HuH-7 (cell line): ENCODE measurements around the gene EIF4G1.

Source experiments
- DNase-seq: peaks from one replicate; pipeline ENCODE4 v3.0.0; 2011; ENCODE audit warnings: low spot score

EIF4G1 gene

DNA sequence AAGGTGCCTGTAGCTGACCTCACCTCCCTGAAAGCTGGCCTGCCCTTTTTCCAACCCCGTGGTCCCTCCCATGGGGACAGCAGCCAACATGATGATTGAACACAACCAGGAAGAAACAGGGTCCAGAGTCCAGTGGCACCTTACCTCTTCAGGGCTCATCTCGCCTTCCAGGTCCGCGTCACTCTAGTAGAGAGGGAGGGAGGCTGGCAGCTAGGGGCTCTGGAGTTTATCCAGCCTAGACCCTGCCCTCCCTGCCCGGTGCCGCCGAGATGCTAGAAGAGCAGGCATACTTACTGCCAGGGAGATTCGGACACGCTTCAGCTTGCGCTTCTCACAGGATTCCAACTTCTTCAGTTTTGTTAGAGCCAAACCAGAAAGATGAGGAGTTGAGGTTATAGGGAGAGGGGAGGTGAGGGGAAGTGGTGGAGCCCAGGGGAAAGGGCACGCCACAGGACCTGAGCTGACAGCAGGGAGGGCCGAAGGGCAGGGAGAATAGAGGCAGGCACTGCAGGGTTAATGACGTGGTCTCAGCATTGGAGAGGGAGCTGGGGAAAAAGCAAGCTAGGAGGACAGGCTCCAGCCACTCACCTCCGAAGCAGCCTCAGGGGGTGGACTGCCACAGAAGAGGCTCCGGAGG, 37.9 kb downstream of the EIF4G1 start:
- no peak for DNase-seq

DNA sequence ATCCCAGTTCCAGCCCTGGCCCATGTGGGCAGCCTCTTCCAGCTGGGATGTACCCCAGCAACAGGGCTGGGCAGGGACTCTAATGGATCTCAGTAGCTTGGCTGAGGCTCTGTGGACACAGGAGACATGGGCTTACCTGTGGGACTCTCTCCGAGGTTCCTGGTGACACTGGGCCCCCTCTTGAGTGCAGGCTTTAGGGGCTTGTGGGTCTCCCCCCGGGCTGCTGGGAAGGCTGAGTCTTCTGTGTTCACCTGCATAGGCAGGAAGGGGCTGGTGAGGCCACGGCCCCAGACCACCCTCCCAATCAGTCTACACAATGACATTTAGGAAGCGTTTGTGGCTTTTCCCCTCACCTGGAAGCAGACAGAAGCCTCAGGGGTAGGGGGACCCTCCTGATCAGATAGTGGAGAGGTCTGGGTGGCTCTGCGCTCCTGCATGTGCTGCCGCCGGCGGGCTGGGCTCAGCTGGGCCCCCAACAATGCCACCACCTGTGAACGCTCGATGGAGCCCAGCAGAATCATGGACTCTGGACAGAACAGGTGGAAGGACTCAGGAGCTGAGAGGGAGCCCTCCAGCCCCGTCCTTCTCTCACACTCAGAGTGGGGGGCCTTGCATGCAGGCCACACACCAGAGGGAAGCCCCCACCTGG, 38.6 kb downstream of the EIF4G1 start:
- DNase-seq = no peak

DNA sequence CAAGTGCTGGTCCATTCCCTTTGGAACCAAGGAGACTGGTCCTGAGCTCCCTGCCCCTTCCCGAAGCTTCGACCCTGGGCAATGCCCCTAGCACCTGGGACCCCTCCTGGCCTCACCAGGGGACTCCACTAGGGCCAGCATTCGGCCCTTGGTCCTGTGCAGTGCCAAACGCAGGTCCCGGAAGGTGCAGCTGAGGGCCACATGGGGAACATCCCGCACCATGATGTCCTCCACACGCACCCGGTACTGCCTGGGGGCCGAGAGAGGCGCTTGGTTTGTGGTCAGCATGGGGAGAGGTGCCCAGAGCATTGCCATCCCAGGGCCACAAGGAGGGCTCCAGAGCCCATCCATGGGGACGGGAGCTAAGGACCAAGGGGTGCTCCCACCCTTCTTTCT, 39.1 kb downstream of the EIF4G1 start:
- no peak for DNase-seq

DNA sequence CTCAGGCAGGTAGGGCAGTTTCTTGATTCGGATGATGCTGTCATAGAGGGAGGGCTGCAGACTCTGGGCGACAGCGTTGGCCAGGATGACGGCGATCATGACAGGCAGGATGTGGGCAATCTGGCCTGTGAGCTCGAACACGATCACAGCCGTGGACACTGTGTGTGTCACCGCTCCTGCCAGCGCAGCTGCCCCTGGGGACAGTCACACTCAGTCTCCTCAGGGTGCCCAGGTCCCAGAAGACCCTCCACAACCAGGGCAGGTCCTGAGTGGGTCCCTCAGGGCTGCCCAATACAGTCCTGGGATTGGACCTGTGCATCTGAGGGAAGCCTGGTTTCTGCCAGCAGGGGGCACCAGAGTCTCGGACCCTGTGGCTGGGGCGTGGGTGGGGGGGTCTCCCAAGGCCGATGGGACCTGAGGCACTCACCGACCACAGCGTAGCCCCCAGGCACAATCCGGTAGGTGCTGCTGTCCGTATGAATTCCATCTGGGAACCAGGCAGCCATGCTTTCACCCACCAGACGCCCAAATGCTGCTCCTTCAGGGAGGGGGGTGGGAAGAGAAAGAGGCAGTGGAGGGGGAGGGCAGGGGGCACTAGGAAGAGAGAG, 39.8 kb downstream of the EIF4G1 start:
- DNase-seq = peak; percentile 81

DNA sequence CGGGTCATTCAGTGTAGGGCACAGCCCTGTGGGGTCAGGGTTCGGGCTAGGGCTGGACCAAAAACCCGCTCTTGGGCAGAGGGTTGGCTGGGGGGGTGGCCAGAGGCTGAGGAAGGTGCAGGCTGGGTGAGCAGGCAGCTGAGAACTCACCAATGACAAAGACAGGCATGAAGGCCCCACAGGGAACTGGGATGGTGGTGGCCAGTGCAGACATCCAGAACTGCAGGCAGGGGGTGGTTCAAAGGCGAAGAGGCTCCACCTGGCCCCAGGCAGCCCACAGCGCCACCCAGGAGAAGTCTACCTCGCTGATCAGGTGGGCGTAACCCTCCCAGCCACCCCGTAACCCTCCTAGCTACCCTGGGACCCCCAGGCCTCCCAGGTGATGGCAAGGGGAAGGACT, 40.3 kb downstream of the EIF4G1 start:
- no peak for DNase-seq

DNA sequence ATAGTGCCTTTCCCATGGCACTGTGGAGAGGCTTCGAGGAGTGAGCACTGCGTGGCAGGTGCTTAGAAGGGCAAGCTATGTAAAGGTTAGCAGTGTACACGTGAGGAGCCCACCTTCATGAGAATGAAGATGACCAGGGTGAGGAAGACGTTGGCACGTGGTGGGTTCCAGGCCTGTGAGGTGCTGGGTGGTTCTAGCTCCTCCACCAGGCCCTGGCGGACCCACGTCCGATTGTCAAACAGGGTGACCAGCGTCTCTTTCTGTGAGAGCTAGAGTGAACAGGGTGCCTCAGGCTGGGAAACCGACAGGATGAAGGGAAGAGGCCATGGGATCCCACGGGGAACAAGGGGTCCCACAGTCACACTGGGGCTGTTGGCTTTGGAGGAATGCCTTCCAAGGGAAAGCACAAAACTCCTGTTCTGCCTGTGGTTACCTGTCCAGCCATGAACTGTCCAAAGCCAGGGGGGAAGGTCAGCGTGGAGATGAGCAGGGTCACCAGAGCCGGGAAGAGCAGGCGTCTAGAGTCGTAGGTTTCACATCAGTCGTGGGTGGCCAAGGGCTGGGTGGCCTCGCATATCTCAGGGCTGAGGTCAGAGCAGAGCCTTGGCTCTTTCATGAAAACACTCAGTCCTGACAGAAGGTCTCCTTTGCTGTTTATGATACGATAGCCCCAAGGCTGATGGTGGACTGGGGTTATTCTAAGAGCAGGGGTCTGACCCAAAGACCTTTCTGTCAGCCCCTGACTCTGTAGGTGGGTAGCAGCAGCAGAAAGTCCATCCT, 41.0 kb downstream of the EIF4G1 start:
- DNase-seq = no peak

DNA sequence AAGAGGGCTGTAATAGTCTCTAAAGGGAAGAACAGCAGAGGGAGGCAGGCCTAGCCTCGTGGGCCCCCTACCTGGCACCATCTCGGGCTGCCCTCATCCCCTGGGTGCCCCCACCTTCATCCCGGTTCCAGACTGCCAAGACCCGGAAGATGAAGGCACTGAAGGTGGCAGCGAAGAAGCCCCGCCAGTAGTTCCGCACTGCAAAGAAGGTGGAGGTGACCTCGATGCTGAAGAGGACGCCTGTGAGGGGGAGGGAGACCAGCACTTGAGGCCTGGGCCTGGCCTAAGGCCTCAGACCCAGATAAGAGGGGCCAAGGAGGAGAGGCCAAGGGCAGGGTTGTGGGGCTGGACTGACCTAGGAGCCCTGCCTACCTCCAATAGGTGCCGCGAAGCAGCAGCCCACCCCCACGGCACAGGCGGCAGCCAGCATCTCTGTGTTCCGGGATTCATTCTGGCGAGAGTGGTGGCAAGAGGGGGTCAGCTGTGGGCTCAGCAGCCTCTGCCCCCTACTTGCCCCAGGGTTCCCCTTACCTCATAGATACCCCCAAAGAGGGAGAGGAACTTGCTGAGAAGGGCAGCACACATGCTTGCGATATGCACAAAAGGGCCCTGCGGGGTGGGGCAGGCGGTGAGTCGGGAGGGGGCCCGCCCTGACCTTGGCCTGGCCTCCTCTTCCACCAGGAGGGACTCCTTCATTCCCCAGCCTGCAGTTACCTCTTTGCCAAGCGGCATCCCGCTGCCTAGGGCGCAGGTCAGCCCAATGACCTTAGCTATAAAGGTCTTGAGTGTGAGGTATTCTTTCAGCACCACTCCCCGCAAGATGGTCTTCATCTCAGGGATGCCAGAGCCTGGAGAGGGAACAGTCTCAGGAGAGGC, 43.1 kb downstream of the EIF4G1 start:
- DNase-seq = no peak

DNA sequence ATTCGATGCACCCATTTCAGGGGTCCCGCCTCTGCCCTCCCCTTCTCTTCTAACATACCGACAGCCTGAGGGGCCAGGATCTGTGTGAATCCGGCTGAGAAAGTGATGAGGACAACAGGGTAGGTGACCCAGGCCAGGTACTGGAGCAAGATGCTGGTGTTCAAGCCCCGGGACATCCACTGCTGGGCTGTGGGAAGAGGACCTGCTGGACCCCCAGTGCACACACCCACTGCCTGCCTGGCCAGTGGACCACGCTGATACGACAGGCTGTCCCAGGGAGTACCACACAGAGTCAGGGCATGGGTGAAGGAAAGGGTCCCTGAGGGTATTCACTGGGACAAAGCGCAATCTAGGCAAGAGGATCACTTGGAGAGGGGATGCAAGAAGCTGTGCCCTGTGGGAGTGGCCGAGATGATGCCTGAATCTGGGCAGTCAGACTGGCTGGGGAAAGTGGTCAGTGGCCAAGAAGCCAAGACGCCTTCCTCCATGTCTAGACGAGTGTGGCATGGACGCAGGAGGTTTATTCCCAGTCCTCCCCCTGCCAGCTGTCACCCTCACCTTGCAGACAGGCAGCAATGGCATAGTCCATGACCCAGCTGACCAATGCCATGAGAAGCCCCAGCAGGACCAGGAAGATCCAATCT, 43.8 kb downstream of the EIF4G1 start:
- no peak for DNase-seq

DNA sequence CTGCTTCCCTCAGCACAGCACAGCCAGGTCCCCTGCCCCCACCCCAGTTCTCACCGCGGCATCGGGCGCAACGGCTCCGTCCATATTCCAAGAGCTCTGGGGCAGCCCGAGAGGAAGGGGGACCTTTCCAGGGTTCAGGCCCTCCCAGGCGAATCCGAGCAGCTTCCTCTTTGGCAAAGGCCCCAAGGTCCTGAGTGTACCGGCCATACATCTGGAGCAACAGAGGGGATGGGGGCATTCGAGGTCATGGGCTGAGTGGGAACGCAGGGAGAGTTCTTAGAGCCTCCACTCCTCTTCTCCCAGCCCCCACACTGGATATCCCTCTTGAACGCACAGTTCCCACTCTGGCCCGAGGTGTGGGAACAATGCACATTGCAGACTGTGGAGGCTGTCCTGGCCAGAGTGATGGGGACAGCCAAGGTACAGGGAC, 44.5 kb downstream of the EIF4G1 start:
- no peak for DNase-seq

DNA sequence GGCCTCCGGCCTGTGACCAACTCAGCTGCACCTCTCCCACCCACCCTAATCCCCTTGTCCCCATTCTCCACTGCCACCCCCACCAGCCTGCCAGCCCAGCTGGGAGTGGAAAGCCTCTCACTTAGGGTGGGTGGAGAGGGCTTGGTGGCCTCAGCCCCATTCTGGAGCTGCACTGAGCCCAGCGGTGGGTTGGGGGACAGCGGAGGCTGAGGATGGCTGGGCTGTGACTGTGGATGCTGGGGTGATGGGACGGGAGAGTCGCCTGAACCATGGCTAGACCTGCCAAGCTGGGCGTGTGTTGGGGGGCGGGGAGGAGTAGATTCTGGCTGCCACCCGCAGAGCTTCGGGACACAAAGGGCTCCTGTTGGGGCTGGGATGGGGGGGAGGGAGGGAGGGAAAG, 45.2 kb downstream of the EIF4G1 start:
- no peak for DNase-seq

DNA sequence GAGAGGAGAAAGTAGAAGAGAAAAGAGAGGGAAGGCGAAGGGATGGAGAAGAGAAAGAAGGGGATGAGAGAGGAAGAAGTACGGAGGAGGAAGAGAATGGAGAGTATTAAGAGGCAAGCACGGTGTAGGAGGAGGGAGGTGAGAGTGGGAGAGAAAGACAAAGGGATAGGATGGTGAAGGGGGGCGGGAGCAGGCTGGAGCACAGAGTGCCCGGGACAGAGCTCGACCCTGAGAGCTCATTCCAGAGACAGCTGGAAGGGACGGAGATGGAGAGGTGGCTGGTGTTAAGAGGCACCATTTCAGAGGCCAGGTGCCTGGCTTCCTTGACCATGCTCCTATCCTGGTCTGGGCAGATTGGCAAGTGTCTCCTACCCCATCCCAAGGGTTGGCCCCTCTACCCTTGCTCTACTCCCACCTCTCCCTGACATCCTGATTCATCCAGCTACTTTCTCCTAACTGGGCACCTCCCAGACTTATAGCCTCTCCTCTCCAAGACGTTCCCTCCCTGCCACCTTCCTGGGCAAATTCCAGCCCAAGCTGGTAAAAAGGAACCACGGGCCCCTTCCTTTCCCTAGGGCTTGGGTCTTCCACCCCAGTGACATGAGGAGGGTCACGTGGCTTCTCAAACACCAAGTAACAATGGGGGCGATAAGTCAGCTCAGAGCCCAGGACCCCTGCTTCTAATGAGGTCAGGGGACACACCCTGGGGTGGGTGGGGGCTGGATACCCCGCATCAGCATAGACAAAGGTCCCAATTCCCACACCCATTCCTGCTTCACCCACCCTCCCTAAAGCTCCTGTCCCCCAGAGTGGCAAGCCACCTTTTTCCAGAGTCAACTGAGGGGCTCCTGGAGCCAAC, 45.9 kb downstream of the EIF4G1 start:
- DNase-seq = no peak

DNA sequence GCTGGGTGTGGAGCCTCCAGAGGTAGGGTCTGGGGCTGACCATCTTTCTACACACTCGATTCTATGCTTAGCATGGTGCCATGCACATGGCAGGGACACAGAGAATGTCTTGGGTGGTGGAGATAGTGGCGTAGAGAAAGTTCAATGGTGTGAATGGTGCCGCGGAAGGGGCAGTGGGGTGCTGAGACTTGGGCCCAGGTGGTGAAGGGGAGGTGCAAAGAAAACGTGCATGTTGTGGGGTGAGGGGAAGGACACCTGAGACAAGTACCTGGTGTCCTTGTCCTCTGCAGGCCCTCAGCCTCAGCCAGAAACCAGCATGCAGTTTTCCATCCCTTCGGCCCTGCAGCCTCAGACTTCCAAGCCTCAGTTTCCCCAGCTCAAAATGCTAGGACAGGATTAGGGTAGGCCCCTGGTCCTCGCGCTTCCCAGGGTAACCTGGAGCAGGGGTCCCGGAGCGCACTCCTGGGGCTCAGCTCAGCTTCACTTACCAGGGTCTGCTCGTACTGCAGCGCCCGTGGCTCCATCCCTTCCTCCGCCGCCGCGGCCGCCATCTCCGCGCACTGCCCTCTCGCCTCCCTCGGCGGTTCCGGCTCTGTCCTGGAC, 46.6 kb downstream of the EIF4G1 start:
- no peak for DNase-seq

DNA sequence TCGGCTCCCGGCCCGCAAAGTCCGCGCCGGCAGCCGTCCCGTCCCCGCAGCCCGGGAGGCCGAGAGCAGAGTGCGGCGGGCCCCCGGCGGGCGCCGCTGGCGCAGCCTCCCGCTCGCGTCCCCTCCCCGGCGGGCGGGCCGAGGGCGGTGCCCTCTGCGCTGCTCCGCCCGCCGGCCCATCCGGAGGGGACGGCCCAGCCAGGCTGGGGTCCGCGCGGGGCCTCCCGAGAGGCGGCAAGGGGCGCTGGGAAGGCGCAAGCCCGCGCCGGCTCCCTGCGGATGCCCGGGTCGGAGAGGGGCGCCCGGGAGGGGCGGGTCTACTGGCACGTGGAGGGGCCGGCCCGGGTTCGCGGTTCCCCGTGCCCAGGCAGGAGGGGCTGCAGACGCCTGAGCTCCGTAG, 47.1 kb downstream of the EIF4G1 start, which contains the start of the genes CLCN2 and POLR2H:
CLCN2 (minus strand) TSS at position 74 of the 400 bp plus-strand sequence. CDS start 126 bp downstream, outside the sequence.
POLR2H (plus strand) TSS at position 179 of the 400 bp plus-strand sequence. CDS start 1,783 bp downstream, outside the sequence.
- peak; percentile 77 for DNase-seq

DNA sequence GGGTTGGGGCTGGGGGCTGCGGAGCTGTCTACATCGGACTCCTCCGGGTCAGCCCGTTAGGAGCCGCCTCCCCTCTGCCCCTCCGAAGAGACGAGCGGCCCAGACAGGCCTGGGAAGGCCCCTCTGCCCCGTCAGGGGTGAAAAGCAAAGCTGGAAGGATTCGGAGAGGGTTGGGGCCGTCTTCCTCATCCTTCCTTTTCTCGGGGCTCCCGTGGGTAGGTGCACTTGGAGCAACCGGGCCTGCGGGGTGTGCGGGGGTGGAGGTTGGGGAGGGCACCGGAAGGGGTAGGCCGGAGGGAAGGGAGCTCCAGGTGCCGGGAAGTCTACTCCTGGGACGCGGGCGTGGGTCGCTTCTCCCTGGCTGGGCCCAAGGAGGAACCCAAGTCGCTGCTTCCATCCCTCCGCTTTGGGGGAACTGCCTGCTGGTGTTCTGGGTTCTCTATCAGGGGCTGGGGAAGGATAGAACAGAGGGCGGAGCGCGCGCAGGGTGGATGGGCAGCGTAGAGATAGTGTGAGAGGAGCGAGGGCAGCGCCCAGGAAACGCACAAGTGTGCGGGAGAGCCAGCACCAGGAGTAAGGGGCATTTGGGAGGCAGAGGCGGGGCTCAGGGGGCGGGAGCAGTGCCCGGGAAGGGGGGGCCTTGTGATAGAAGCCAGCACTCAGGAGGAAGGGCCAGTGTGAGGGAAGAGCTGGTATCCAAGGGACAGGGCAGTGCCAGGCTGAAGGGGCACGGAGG, 47.7 kb downstream of the EIF4G1 start:
- DNase-seq = peak; percentile 50

DNA sequence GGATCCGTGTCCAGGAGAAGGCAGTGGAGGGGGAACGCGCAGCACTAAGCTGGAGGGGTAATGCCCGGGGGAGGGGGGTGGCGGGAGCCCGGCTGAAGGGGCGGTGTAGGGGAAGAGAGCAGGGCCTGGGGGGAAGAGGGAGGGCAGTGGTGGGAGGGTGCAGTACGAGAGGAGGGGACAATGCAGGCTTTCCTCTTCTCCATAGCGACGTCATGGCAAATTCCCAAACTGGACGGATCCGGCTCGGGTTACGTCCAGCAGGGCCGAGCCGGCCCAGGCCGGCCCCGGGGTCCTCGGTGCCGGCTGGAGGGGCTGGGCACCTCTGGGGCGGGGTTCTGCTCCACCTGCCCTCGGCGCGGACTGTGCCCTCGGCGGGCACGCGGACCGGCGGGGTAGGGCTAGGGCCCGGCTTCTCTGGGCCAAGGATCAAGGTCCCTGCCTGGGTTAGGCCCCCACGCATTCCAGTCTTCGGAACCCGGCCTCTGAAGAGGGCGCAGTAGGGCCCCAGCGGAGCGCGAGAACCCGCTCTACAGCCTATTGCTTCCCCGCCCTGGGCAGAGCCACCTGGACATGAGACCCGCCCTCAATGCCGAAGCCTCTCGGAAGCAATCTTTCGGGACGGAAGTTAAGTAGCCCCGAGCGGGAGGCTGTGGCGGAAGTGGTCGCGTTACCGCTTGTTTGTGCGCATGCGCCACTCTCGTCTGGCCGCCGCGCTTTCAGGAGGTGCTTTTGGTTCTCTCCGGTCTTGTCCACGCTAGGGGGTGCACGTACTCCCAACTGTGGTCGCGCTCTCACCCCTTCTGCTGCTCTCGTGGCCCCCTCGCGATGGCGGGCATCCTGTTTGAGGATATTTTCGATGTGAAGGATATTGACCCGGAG, 48.5 kb downstream of the EIF4G1 start:
- peak; percentile 91 for DNase-seq

DNA sequence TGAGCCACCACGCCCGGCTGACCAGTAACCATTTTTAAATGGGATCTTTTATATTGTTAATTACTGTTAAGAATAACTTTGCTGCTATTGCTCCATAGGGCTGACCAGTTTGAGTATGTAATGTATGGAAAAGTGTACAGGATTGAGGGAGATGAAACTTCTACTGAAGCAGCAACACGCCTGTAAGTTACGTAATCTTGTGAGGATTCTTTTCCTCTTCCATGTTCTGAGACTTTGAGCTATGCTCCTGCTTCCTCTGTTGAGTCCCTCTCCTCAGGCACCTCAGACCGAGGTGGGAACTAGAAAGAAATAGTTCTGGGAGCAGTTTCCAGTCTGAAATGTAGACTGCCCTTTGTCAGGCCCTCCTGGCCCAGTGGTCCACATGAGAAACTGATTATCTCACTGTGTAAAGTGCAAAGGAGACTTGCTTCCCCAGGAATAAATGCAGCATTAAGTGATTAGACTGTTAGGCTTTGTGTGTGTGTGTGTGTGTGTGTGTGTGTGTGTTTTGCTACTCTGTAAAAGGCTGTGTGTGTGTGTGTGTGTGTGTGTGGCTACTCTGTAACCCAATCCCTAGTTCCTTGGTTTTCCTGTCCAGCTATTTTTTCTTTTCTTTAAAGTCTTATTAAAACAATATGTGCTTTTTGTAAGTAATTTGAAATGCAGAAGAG, 52.3 kb downstream of the EIF4G1 start:
- no peak for DNase-seq

DNA sequence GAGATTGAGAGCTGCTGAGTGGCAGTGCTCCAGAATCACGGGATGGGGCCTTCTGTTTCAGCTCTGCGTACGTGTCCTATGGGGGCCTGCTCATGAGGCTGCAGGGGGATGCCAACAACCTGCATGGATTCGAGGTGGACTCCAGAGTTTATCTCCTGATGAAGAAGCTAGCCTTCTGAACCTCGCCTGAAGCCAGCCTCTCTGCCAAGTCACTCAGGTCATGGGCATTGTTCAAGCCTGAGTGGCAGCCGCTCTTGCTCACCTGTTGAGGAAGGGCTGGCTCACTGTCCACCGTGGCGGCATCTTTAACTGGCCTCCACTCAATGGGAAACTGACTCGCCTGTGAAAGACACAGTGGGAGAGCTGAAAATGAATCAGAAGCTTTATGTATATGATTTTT, 53.7 kb downstream of the EIF4G1 start:
- no peak for DNase-seq
